GM20431 (cell line): ENCODE results near the gene SLC16A6.
"Not testable (repeated sequence)": the region's sequence is repeated elsewhere in the genome, so short reads cannot be mapped to it uniquely, and the experiment has no call there.

Experiments used
- in situ Hi-C: fragments of 300-500 bp; cut with MseI, MboI; formaldehyde crosslinking; loops from one replicate; pipeline ENCODE4 v1.15.0; 2020; ENCODE audit warnings: low sequenced_read_pairs; ENCODE audit not compliant: unreplicated experiment

Gene SLC16A6

GRCh38 chr17:68255731-68256538 lies 35.0 kb downstream of the SLC16A6 start:
- in situ Hi-C loops, result no loop called here

- in situ Hi-C loops, result no loop called here
Measured at GRCh38 chr17:68255151-68255550, 35.8 kb downstream of the SLC16A6 start.

DNA sequence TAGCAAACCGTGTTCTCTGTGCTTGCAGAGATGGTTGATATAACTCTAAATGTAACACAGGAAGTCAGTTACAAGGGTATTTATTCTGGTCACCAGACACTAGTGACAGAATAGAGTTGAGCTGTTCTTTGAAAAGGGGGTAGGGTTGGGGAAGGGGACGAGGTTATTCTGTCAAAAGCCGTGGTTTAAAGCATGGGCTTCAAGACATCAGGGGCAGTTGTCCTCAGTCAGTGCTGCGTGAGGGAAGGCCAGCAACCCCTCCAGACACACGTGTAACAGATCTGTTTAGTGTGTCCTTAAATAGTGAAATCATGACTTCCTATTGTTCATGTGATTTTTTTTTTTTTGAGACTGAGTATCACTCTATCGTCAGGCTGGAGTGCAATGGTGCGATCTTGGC lies 37.5 kb downstream of the SLC16A6 start:
- in situ Hi-C loops, result not testable (repeated sequence)

- in situ Hi-C loops, result no loop called here
Measured at GRCh38 chr17:68249354-68249765, 41.6 kb downstream of the SLC16A6 start.

DNA sequence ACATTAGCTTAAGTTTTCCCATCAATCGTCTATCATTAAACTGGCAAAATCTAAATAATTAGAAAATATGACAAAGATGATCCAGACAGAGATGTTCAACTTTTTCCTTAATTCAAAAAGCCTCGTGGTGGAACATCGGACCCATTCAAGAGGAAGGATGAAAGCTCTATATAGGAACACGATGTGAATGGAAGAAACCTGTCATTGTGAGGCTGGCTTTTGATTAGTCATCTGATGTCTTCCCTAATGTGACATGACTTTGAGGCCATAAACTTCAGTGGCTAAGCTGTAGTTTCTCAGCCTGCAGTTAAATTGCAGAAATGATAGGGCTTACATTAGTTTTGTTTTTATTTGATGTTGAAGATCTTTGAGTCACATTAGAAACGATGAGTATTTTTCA lies 42.0 kb downstream of the SLC16A6 start:
- in situ Hi-C loops, result no loop called here

DNA sequence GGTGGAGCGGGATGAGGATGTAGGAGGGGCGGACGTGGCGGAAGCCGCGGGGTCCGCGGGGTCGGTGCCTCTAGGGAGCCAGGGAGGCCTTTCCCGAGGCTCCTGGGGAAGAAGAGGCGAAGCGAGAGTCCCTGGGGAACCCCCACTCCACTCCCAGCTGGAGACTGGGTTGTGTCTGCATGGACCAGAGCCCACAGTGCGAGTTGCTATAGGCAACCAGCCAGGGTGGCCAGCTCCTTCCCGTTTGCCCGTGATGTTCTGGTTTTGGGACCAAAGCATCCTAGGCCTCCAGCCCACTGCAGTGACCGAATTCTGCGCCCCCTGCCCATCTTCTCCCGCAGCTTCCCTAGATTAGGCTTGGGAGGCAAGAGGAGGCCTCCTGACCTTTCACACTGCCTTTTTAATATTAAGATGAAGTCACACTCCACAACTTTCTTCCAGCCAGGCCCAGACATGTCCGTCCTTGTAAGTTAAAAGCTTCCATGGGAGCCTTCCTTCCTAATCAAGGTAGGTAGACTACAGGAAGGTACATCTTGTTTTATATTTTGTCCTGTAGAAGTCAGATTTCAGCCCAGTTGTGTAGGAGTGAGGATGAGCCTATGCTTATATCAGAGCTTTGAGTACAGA lies 42.6 kb downstream of the SLC16A6 start:
- in situ Hi-C loops, result no loop called here

DNA sequence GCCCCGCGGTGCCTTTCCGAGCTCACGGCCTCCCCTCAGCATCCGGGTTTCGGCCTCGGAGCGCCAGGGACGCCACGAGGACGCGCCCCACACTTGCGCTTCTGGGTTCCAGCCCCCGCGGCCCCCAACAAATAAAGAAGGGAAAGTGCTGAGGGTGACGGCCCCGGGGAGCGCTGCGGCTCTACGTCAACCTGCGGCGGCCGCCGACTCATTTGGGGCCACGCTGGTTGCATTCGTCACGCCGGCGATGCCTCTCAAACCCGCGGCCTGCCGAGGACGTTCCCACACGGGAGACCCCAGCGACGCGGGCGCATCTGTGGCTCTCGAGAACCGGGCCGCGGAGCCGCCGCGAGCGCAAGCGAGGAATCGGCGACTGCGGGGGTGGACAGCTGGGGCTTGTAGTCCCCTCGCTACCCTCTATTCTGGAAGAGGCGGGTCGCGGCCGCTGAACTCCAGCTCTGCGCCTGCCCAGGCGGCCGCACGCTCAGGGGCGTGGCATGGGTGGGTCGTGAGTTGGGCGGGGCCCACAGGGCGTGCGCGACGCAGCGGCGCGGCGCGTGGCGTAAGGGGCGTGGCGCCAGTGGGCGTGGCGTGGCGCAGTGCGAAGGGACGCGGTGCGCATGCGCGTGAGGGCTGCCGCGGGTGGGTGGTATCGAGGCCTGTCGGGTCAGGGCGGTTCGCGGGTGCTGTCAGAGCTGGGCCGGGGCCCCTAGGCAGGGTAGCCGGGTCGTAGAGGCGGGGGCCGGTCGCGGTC lies 43.3 kb downstream of the SLC16A6 start, which contains the start of gene AMZ2:
AMZ2 (plus strand) TSS at position 599 of the 754 bp plus-strand sequence. CDS start 2,145 bp downstream, outside the sequence.
- in situ Hi-C loops, result no loop called here

GRCh38 chr17:68246271-68247028 lies 44.5 kb downstream of the SLC16A6 start:
- in situ Hi-C loops, result no loop called here

- in situ Hi-C loops, result no loop called here
Measured at GRCh38 chr17:68239632-68240366, 51.1 kb downstream of the SLC16A6 start.

DNA sequence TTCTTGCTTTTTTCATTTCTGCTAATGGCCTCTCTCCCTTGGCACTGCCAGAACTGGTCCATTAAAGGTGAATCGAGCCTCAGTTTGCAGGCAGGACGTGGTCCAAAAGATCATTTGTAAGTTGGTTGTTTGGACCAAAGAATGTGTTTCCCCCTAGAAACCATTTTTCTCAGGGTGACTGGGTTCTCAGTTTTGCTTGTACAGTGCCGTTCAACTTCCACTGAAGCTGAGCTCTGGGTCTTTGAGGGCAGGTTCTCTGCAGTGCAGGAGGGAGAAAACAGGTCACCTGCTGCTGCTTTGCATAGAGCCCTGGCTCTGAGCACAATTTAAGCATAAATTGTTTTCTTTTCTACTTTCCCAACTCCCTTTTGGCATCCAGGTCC lies 52.1 kb downstream of the SLC16A6 start:
- in situ Hi-C loops, result no loop called here

DNA sequence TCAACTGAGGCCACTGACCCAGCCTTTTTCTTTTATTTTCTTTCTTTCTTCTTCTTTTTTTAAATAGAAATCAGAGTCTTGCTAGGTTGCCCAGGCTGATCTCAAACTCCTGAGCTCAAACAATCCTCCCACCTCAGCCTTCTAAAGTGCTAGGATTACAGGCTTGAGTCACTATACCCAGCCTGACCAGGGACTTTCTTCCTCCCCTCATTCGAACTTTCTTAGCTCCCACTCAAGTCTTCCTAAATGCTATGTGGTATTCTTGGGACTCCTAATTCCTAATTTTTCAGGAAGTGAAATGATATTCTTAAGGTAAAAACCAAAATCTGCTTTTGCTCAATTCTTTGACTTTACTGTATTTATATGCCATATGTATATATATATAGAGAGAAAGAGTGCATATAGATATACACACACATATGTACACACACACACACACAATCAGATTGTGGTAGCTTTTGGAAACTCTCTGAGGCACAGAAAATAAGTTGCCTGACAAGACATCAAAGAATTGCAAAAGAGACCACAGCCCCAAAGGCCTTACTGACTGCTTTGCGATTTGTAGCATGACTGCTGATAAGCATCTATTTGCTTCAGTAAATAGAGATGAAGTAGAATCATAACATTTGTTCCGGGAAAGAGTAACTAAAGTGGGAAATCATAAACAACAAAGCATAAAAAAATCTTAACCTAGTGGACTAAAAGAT lies 52.6 kb downstream of the SLC16A6 start:
- in situ Hi-C loops, result no loop called here

- in situ Hi-C loops, result not testable (repeated sequence)
Measured at GRCh38 chr17:68237369-68238163, 53.4 kb downstream of the SLC16A6 start.

DNA sequence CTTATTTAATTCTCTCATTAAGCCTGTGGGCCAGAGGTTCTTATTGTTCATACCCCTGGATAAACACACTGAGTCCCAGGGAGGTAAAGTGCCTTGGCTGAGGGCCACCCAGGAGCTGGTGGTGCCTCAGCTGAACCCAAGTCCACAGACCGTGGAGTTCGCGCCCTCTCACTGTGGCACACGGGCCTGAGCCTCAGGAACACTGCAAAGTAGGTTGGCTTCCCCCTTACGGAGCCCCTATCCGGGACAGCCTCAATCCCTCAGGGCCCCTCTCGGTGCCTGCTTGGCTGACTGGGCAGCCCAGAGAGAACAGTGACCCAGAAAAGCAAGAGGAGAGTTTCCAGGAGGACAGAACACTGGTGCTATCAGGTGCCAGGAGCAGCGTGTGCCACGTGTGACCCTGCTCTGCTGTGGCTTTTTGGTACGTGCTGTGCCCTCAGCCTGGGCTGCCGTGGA lies 55.6 kb downstream of the SLC16A6 start:
- in situ Hi-C loops, result not testable (repeated sequence)

GRCh38 chr17:68234726-68235335 lies 56.1 kb downstream of the SLC16A6 start:
- in situ Hi-C loops, result not testable (repeated sequence)

- in situ Hi-C loops, result not testable (repeated sequence)
Measured at GRCh38 chr17:68232741-68233140, 58.2 kb downstream of the SLC16A6 start.

DNA sequence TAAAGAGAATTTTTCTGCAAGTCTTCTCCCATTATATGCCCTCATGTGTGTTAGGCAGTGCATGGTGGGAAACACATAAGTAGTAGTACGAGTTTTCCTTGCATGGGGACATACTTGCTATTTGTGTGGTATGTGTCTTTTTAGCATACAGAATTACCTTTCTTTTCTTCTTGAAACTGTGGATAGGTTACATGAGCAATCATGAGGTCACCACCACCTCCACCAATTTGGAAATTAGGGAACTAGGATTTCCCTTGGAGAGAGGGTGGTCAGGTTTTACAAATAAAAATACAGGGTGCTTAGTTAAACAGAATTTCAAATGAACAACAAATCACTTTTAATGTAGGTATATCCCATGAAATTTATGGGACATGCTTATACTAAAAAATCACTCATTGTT lies 59.4 kb downstream of the SLC16A6 start:
- in situ Hi-C loops, result no loop called here

- in situ Hi-C loops, result not testable (repeated sequence)
Measured at GRCh38 chr17:68231131-68231530, 59.8 kb downstream of the SLC16A6 start.

DNA sequence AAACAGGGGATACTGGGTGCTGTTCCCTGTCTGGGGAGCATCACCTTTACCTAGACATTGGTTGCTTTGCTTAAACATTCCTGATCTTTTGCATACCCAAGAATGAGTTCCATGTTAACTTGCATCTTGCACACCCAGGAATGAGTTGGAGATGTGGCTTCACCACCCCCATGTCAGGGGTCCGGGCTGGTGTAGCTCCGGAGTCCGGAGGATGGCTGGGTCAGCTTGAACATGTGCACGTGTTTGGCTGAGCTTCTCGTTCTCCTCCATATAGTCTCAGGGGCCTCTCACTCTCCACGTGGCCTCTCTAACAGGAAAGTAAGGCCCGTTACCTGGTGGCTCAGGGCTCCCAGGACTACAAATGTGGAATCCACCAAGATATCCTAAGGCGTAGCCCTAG lies 61.3 kb downstream of the SLC16A6 start:
- in situ Hi-C loops, result no loop called here
